K562 (cell line): ENCODE measurements around the gene GANAB. TPM values are rescaled to one million over a fixed set of nuclear protein-coding genes. Genes with fewer than 3 reads are reported as not detected.
A peak's percentile ranks its signal among the peaks of the same experiment; 100 is the strongest.

Experiments
- CCAR2 ChIP-seq: fragments of 200-400 bp; formaldehyde crosslinking; IDR thresholded peaks from 2 replicates; pipeline ENCODE4 v1.6.1; 2017; ENCODE audit warnings: mild to moderate bottlenecking, low read depth, low read length
- HDAC2 ChIP-seq: fragments of 450-650 bp; IDR thresholded peaks from 2 replicates; pipeline ENCODE4 v1.6.1; 2016; ENCODE audit warnings: mild to moderate bottlenecking
- RAD51 ChIP-seq: fragments of 450-650 bp; IDR thresholded peaks from 2 replicates; pipeline ENCODE4 v1.7.1; 2016; ENCODE audit warnings: low read depth, mild to moderate bottlenecking, borderline replicate concordance
- RBM15 ChIP-seq: fragments of 200-400 bp; formaldehyde crosslinking; IDR thresholded peaks from 2 replicates; pipeline ENCODE4 v1.6.1; 2018; ENCODE audit warnings: mild to moderate bottlenecking, low read length, moderate library complexity; ENCODE audit not compliant: insufficient read depth
- RBM25 ChIP-seq: fragments of 200-400 bp; formaldehyde crosslinking; IDR thresholded peaks from 2 replicates; pipeline ENCODE4 v1.6.1; 2018; ENCODE audit warnings: low read length, low read depth, moderate library complexity; ENCODE audit not compliant: severe bottlenecking
- SMAD4 ChIP-seq: fragments of 250-450 bp; sonication (Bioruptor Pico); conservative IDR thresholded peaks from 2 replicates; pipeline ENCODE4 v1.8.0; 2021; ENCODE audit warnings: inconsistent platforms, mild to moderate bottlenecking, moderate library complexity
- SMARCA5 ChIP-seq: fragments of 450-650 bp; IDR thresholded peaks from 2 replicates; pipeline ENCODE4 v1.6.1; 2016
- SRSF9 ChIP-seq: fragments of 200-400 bp; formaldehyde crosslinking; IDR thresholded peaks from 2 replicates; pipeline ENCODE4 v1.6.1; 2017; ENCODE audit warnings: low read depth, low read length, borderline replicate concordance
- TSC22D4 ChIP-seq: fragments of 450-650 bp; IDR thresholded peaks from 2 replicates; pipeline ENCODE4 v1.6.1; 2016; ENCODE audit warnings: missing genetic modification characterization, missing biosample characterization, control low read depth
- ZC3H11A ChIP-seq: IDR thresholded peaks from 2 replicates; pipeline ENCODE4 v1.6.1; 2012; ENCODE audit warnings: low read depth, low read length, improper control_type of control experiment
- ZFX ChIP-seq: sonication (generic); formaldehyde crosslinking; IDR thresholded peaks from 2 replicates; pipeline ENCODE4 v1.8.0; 2022; ENCODE audit warnings: mild to moderate bottlenecking, missing genetic modification reagents, moderate library complexity
- ZNF324 ChIP-seq: fragments of 250-450 bp; sonication (Bioruptor Pico); IDR thresholded peaks from 2 replicates; pipeline ENCODE4 v1.4.0; 2020; ENCODE audit warnings: mild to moderate bottlenecking
- ZNF785 ChIP-seq: fragments of 250-450 bp; sonication (Bioruptor Pico); IDR thresholded peaks from 2 replicates; pipeline ENCODE4 v1.4.0; 2020; ENCODE audit warnings: mild to moderate bottlenecking
- polyA plus RNA-seq, 8 experiments: library from polyadenylated mRNA; depleted of rRNA in 4 of 8; stranded (reverse) in 5 of 8; unstranded in 3 of 8; fragments of >200 nt; fragmentation: Nextera tagmentation in 2 of 8; fragmentation: Illumina TruSeq in 1 of 8; extraction: Ambion mirVana in 2 of 8; extraction: Trizol in 1 of 8; gene quantifications; 2 replicates each; pipeline versions ENCODE4 v1.2.1 to v1.2.3, GENCODE V29; 2011 to 2014; ENCODE audit warnings: inconsistent platforms in 1 of 8, missing spikeins in 1 of 8
- total RNA-seq, 7 experiments: library from RNA; depleted of rRNA in 6 of 7; stranded (reverse); fragments of >200 nt in 6 of 7; fragmentation: Illumina TruSeq in 2 of 7; extraction: Trizol in 2 of 7; gene quantifications; 2 replicates each; pipeline versions ENCODE4 v1.2.1 to v1.2.3, GENCODE V29; 2011 to 2021; ENCODE audit warnings: low replicate concordance in 1 of 7
- TF ChIP-seq, protein P1 (sequence below): sonication (generic); formaldehyde crosslinking; IDR thresholded peaks from 2 replicates; pipeline ENCODE4 v1.8.0; 2023; ENCODE audit warnings: missing genetic modification reagents, mild to moderate bottlenecking, borderline replicate concordance
- TF ChIP-seq, protein P2 (sequence below): fragments of 250-450 bp; sonication (Bioruptor Pico); IDR thresholded peaks from 2 replicates; pipeline ENCODE4 v1.4.0; 2020; ENCODE audit warnings: mild to moderate bottlenecking
- TF ChIP-seq, protein P3 (sequence below): fragments of 250-450 bp; sonication (Bioruptor Pico); IDR thresholded peaks from 2 replicates; pipeline ENCODE4 v1.5.0; 2021
- TF ChIP-seq, protein P4 (sequence below): sonication (generic); formaldehyde crosslinking; IDR thresholded peaks from 2 replicates; pipeline ENCODE4 v1.8.0; 2022; ENCODE audit warnings: mild to moderate bottlenecking, missing genetic modification reagents

GANAB gene
- total and polyA plus RNA-seq, 9 of the 15 experiments (the other 6 are each of a cell fraction or from before 2014, with no cell fraction given): 6.5 to 284 (median 161) TPM

DNA sequence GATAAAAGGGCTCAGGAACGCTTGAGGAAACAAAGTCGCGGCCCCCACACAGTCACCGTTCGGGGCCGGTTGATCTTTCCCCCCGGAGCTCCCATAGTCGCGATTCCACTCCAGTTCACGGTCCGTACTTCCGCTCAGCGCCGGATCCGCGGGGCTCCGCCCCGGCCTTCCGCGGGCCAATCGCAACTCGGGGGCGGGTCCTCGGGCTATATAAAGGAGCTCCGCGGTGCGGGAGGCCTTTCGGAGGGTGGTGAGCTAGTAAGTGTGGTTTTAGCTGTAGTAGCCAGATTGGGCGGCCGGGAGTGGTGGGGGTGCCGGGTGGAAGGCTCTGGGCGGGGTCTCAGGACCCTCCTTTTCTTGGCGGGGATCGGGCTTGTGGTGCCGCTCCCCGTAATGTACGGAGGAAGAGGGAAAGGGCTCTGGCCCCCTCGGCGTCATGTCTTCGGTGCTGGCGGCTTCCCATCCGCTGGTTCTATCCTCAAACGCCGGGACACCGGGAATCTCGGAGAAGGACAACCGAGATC, 18.7 kb upstream of the GANAB start, which contains the start of the genes C11orf98 and CSKMT (continued):
- TF ChIP-seq RAD51 (no peak), ZNF324 (CRISPR knock-in tag) (peak; percentile 18; the same call in 1 of the 2 replicates), SRSF9 (no peak), RBM15 (no peak), ZFX (CRISPR knock-in tag) (peak; percentile 81), RBM25 (peak; percentile 58), CCAR2 (no peak), ZNF785 (CRISPR knock-in tag) (no peak), HDAC2 (no peak), ZC3H11A (no peak), TSC22D4 (tag) (no peak), SMAD4 (no peak), SMARCA5 (no peak)
- TF ChIP-seq, protein P1, sequence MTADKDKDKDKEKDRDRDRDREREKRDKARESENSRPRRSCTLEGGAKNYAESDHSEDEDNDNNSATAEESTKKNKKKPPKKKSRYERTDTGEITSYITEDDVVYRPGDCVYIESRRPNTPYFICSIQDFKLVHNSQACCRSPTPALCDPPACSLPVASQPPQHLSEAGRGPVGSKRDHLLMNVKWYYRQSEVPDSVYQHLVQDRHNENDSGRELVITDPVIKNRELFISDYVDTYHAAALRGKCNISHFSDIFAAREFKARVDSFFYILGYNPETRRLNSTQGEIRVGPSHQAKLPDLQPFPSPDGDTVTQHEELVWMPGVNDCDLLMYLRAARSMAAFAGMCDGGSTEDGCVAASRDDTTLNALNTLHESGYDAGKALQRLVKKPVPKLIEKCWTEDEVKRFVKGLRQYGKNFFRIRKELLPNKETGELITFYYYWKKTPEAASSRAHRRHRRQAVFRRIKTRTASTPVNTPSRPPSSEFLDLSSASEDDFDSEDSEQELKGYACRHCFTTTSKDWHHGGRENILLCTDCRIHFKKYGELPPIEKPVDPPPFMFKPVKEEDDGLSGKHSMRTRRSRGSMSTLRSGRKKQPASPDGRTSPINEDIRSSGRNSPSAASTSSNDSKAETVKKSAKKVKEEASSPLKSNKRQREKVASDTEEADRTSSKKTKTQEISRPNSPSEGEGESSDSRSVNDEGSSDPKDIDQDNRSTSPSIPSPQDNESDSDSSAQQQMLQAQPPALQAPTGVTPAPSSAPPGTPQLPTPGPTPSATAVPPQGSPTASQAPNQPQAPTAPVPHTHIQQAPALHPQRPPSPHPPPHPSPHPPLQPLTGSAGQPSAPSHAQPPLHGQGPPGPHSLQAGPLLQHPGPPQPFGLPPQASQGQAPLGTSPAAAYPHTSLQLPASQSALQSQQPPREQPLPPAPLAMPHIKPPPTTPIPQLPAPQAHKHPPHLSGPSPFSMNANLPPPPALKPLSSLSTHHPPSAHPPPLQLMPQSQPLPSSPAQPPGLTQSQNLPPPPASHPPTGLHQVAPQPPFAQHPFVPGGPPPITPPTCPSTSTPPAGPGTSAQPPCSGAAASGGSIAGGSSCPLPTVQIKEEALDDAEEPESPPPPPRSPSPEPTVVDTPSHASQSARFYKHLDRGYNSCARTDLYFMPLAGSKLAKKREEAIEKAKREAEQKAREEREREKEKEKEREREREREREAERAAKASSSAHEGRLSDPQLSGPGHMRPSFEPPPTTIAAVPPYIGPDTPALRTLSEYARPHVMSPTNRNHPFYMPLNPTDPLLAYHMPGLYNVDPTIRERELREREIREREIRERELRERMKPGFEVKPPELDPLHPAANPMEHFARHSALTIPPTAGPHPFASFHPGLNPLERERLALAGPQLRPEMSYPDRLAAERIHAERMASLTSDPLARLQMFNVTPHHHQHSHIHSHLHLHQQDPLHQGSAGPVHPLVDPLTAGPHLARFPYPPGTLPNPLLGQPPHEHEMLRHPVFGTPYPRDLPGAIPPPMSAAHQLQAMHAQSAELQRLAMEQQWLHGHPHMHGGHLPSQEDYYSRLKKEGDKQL (CRISPR knock-in tag): no peak
- TF ChIP-seq, protein P2, sequence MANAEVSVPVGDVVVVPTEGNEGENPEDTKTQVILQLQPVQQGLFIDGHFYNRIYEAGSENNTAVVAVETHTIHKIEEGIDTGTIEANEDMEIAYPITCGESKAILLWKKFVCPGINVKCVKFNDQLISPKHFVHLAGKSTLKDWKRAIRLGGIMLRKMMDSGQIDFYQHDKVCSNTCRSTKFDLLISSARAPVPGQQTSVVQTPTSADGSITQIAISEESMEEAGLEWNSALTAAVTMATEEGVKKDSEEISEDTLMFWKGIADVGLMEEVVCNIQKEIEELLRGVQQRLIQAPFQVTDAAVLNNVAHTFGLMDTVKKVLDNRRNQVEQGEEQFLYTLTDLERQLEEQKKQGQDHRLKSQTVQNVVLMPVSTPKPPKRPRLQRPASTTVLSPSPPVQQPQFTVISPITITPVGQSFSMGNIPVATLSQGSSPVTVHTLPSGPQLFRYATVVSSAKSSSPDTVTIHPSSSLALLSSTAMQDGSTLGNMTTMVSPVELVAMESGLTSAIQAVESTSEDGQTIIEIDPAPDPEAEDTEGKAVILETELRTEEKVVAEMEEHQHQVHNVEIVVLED (CRISPR knock-in tag): no peak
- TF ChIP-seq, protein P3, sequence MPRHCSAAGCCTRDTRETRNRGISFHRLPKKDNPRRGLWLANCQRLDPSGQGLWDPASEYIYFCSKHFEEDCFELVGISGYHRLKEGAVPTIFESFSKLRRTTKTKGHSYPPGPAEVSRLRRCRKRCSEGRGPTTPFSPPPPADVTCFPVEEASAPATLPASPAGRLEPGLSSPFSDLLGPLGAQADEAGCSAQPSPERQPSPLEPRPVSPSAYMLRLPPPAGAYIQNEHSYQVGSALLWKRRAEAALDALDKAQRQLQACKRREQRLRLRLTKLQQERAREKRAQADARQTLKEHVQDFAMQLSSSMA (CRISPR knock-in tag): peak; percentile 92; the same call in 1 of the 2 replicates
- TF ChIP-seq, protein P4, sequence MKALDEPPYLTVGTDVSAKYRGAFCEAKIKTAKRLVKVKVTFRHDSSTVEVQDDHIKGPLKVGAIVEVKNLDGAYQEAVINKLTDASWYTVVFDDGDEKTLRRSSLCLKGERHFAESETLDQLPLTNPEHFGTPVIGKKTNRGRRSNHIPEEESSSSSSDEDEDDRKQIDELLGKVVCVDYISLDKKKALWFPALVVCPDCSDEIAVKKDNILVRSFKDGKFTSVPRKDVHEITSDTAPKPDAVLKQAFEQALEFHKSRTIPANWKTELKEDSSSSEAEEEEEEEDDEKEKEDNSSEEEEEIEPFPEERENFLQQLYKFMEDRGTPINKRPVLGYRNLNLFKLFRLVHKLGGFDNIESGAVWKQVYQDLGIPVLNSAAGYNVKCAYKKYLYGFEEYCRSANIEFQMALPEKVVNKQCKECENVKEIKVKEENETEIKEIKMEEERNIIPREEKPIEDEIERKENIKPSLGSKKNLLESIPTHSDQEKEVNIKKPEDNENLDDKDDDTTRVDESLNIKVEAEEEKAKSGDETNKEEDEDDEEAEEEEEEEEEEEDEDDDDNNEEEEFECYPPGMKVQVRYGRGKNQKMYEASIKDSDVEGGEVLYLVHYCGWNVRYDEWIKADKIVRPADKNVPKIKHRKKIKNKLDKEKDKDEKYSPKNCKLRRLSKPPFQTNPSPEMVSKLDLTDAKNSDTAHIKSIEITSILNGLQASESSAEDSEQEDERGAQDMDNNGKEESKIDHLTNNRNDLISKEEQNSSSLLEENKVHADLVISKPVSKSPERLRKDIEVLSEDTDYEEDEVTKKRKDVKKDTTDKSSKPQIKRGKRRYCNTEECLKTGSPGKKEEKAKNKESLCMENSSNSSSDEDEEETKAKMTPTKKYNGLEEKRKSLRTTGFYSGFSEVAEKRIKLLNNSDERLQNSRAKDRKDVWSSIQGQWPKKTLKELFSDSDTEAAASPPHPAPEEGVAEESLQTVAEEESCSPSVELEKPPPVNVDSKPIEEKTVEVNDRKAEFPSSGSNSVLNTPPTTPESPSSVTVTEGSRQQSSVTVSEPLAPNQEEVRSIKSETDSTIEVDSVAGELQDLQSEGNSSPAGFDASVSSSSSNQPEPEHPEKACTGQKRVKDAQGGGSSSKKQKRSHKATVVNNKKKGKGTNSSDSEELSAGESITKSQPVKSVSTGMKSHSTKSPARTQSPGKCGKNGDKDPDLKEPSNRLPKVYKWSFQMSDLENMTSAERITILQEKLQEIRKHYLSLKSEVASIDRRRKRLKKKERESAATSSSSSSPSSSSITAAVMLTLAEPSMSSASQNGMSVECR (CRISPR knock-in tag): no peak; the same call in 1 of the 2 replicates
